C4-2B (cell line): Measurements from ENCODE around the gene RASA2.

ENCODE experiments used
- CTCF ChIP-seq: fragments of 450-650 bp; conservative IDR thresholded peaks from 2 replicates; pipeline ENCODE4 v1.5.1; 2017; ENCODE audit warnings: mild to moderate bottlenecking
- ZFX ChIP-seq: fragments of 450-650 bp; IDR thresholded peaks from 2 replicates; pipeline ENCODE4 v1.6.1; 2017

GRCh38 chr3:141499284-141499683, 12.5 kb downstream of the RASA2 start:
- TF ChIP-seq CTCF (no peak), ZFX (no peak)
